GM19043 (cell line): Measurements from ENCODE around the gene TMED6.
"Not testable (repeated sequence)": the region's sequence is repeated elsewhere in the genome, so short reads cannot be mapped to it uniquely, and the experiment has no call there.

Experiments
- ATAC-seq: cut with Tn5 transposase; IDR thresholded peaks from one replicate; pipeline ENCODE4 v1.9.1; 2021; ENCODE audit warnings: low read depth; ENCODE audit not compliant: unreplicated experiment

TMED6 gene

DNA sequence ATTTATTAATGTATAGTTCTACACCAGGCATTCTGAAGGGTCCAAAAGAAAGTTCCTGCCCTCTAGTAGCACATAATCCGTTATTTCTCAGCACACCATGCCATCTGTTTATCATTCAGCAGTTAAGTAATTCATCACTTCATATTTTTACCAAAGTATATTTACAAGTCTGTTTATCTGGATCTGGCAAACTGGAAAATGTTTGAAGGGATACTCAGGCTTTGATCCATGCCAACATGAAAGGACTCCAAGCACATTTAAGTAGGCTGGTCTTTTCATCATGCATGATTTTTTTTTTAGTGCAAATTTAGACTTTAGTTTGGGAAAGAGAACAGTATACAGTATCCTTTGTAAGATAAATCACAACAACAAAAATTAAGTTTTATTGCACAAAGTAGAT is 44.5 kb downstream of the TMED6 start:
- ATAC-seq = no peak

DNA sequence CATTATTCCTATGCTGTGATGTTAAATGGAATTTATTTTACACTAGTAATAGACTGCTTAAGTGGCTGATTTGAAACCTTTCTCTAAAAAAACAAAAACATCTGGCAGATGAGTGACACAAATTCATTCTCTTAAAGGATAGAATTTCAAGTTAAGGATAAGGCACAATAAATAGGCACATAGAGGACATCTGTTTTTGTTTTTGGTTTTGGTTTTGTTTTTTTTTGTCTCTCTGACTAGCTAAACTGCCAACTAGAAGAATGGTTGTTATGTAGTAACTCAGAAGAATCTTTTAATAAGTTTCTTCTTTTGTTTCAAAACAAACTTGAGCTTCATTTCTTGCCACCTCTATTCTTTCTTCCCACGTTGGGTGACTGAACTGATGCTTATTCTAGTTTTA is 45.6 kb downstream of the TMED6 start:
- no peak for ATAC-seq

DNA sequence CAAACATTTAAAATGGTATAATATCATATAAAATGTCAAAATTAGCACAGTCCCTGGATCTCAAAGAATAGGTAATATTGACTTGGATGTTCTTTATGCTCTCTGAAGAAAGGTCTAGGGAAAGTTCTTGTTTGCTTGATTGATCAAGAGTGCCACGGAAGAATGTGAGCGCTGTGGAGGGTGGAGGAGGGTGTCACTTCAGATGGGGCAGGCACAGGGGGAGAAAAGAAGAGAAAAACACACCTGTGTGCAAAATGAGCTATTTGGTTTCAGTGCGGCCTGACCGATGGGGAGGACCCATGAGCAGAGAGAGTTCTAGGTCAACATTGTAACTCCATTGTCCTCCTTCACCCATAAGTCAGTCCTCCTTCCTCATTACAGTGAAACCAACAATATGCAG is 49.3 kb downstream of the TMED6 start:
- ATAC-seq = no peak

DNA sequence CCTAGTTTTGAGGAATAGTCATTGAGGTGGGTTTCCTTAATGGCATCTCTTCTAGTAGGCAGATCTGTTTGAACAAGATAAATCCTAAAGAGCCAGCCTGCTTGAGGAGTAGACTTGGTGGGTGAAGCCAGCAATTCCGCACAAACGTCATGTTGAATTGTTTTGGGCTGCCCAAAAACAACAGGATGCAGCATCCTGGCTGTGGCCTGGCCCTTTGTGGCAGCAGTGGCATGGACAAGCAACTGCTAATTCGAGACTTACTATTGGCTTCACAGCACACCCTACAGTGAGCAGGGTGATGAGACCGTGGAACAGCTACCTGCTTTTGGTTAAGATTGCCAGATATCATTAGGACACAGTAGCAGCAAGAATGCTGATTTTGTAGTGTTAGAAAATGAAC is 49.7 kb downstream of the TMED6 start:
- no peak for ATAC-seq

GRCh38 chr16:69301187-69301586 is 50.4 kb downstream of the TMED6 start:
- ATAC-seq = no peak

GRCh38 chr16:69298261-69298660 is 53.3 kb downstream of the TMED6 start:
- no peak for ATAC-seq

- ATAC-seq = not testable (repeated sequence)
Observed at GRCh38 chr16:69296771-69297170, 54.8 kb downstream of the TMED6 start.

- ATAC-seq = no peak
Observed at GRCh38 chr16:69294051-69294450, 57.5 kb downstream of the TMED6 start.

DNA sequence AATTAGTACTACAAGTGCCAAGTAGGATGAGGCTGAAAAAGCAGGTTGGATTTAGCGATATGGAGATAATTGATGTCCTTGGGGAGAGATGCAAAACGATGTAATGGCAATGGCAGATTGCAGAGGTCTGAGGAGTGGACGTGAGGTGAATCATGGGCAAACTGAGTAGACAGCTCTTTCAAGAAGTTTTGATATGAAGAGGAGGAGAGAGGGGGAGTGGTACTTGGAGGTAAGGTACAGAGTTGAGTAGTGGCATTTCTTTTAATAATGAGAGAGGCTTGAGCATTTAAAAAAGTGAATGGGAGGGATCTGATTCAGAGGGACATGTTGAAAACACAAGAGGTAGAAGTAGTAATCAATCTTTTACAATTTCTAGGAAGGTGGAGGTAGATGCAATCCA is 58.2 kb downstream of the TMED6 start:
- ATAC-seq = no peak
